KMS-11 (cell line): ENCODE data around the gene NAT9.

Experiments used
- H2AFZ ChIP-seq: fragments of 200-600 bp; sonication (generic); 2 replicates; pipeline ENCODE4 v1.6.1; 2016; ENCODE audit warnings: antibody characterized with exemption, mixed run types, low read depth
- H3K27ac ChIP-seq: fragments of 200-600 bp; sonication (generic); 2 replicates; pipeline ENCODE4 v1.6.1; 2016; ENCODE audit warnings: mild to moderate bottlenecking, mixed run types
- H3K27me3 ChIP-seq: fragments of 200-600 bp; sonication (generic); 2 replicates; pipeline ENCODE4 v1.6.1; 2017; ENCODE audit warnings: mild to moderate bottlenecking, low read depth, mixed run types, moderate library complexity; ENCODE audit not compliant: insufficient read depth
- H3K36me3 ChIP-seq: fragments of 200-600 bp; sonication (generic); 2 replicates; pipeline ENCODE4 v1.6.1; 2017; ENCODE audit warnings: mild to moderate bottlenecking, mixed run types; ENCODE audit not compliant: insufficient read depth
- H3K4me1 ChIP-seq: fragments of 200-600 bp; sonication (generic); 2 replicates; pipeline ENCODE4 v1.6.1; 2016; ENCODE audit warnings: mild to moderate bottlenecking, low read depth, mixed run types; ENCODE audit not compliant: poor library complexity, severe bottlenecking
- H3K4me2 ChIP-seq: fragments of 200-600 bp; sonication (generic); 2 replicates; pipeline ENCODE4 v1.7.0; 2016; ENCODE audit warnings: mild to moderate bottlenecking, mixed run types
- H3K4me3 ChIP-seq: fragments of 200-600 bp; sonication (generic); IDR thresholded peaks from 2 replicates; pipeline ENCODE4 v1.6.1; 2017; ENCODE audit warnings: low read depth, low read length, mixed read lengths; ENCODE audit not compliant: insufficient read depth
- H3K79me2 ChIP-seq: fragments of 200-600 bp; sonication (generic); 2 replicates; pipeline ENCODE4 v1.6.1; 2016; ENCODE audit warnings: low read depth, mixed run types; ENCODE audit not compliant: insufficient read depth
- H3K9ac ChIP-seq: fragments of 200-600 bp; sonication (generic); 2 replicates; pipeline ENCODE4 v1.6.1; 2016; ENCODE audit warnings: mild to moderate bottlenecking, mixed run types
- H4K20me1 ChIP-seq: fragments of 200-600 bp; sonication (generic); 2 replicates; pipeline ENCODE4 v1.6.1; 2016; ENCODE audit warnings: mild to moderate bottlenecking, mixed run types; ENCODE audit not compliant: insufficient read depth
- CTCF ChIP-seq: fragments of 200-600 bp; sonication (generic); conservative IDR thresholded peaks from 2 replicates; pipeline ENCODE4 v1.6.1; 2017; ENCODE audit warnings: low read depth, mild to moderate bottlenecking, antibody characterized with exemption, low read length, moderate library complexity, mixed read lengths

NAT9 gene

GRCh38 chr17:74810699-74811485 lies 34.7 kb upstream of the NAT9 start:
- no peak overlapping the region for H3K9ac ChIP-seq
- no peaks in the 10 kb centered on the region for H3K79me2 ChIP-seq
- H3K4me3 ChIP-seq, result no peak overlapping the region
- TF ChIP-seq CTCF, result no peak
- no peaks in the 10 kb centered on the region for H3K36me3 ChIP-seq
- H2AFZ ChIP-seq, result no peak overlapping the region
- H3K27ac ChIP-seq, result no peak overlapping the region
- no peak overlapping the region for H3K4me2 ChIP-seq
- H4K20me1 ChIP-seq, result no peaks in the 10 kb centered on the region
- H3K27me3 ChIP-seq, result no peaks in the 10 kb centered on the region
- H3K4me1 ChIP-seq, result no peaks in the 10 kb centered on the region

GRCh38 chr17:74808714-74809430 lies 32.7 kb upstream of the NAT9 start:
- Histone ChIP-seq H2AFZ (no peak overlapping the region), H4K20me1 (no peaks in the 10 kb centered on the region), H3K4me2 (no peak overlapping the region), H3K4me1 (no peaks in the 10 kb centered on the region), H3K9ac (no peak overlapping the region), H3K27ac (no peak overlapping the region), H3K79me2 (no peaks in the 10 kb centered on the region), H3K4me3 (no peak overlapping the region), H3K27me3 (no peaks in the 10 kb centered on the region), H3K36me3 (no peaks in the 10 kb centered on the region)
- TF ChIP-seq CTCF, result no peak

- Histone ChIP-seq H3K79me2 (no peaks in the 10 kb centered on the region), H3K36me3 (no peaks in the 10 kb centered on the region), H3K4me3 (no peak overlapping the region), H3K9ac (no peak overlapping the region), H3K4me2 (no peak overlapping the region), H2AFZ (no peak overlapping the region), H3K4me1 (no peaks in the 10 kb centered on the region), H3K27me3 (no peaks in the 10 kb centered on the region), H3K27ac (no peak overlapping the region), H4K20me1 (no peaks in the 10 kb centered on the region)
- TF ChIP-seq CTCF, result no peak
Measured at GRCh38 chr17:74807925-74808324, 31.8 kb upstream of the NAT9 start.

- Histone ChIP-seq H3K36me3 (no peaks in the 10 kb centered on the region), H3K27ac (no peak overlapping the region), H2AFZ (no peak overlapping the region), H3K27me3 (no peaks in the 10 kb centered on the region), H3K4me1 (no peaks in the 10 kb centered on the region), H3K4me2 (no peak overlapping the region), H4K20me1 (no peaks in the 10 kb centered on the region), H3K79me2 (no peaks in the 10 kb centered on the region), H3K4me3 (no peak overlapping the region), H3K9ac (no peak overlapping the region)
- no peak for TF ChIP-seq CTCF
Measured at GRCh38 chr17:74807441-74807840, 31.3 kb upstream of the NAT9 start.
